AG04449 (cell line): ENCODE measurements around the gene CAMK2N1.

Source experiments
- CTCF ChIA-PET: fragments of 350-600 bp; formaldehyde crosslinking; extraction: SDS; loops from one replicate; lab custom pipeline; 2021; ENCODE audit warnings: antibody characterized with exemption; lab: Yijun Ruan, JAX
- POLR2A ChIA-PET: fragments of 400-600, 350-600 bp; formaldehyde crosslinking; extraction: SDS; loops from one replicate; lab custom pipeline; 2020; ENCODE audit warnings: antibody characterized with exemption, inconsistent platforms; lab: Yijun Ruan, JAX
- DNase-seq: peaks from one replicate; pipeline ENCODE4 v3.0.0-alpha.2; 2010; ENCODE audit warnings: low read depth, low spot score
- H3K4me3 ChIP-seq: 2 replicates; pipeline ENCODE4 v1.5.1; 2011; ENCODE audit warnings: low read depth, mild to moderate bottlenecking, control low read depth, low read length
- CTCF ChIP-seq: IDR thresholded peaks from one replicate; pipeline ENCODE4 v1.5.1; 2011; ENCODE audit warnings: mild to moderate bottlenecking, moderate library complexity, low read length, control low read depth, inconsistent platforms; ENCODE audit not compliant: insufficient read depth; ENCODE audit errors: missing control alignments

The CAMK2N1 gene

GRCh38 chr1:20478057-20478635 is 7.9 kb downstream of the CAMK2N1 start:
- TF ChIP-seq CTCF = no peak
- no peak for DNase-seq
- no peak overlapping the region for H3K4me3 ChIP-seq
- POLR2A ChIA-PET = no interaction called here
- CTCF ChIA-PET = interaction anchor here (3.0 to 11.5 kb wide), 2 partner anchors 16 to 265 kb away, joined by 15 to 98 read pairs; no protein-coding TSS in a partner anchor

GRCh38 chr1:20477348-20478056 is 8.5 kb downstream of the CAMK2N1 start:
- H3K4me3 ChIP-seq = no peak overlapping the region
- ChIA-PET POLR2A (no interaction called here), CTCF (interaction anchor here (3.0 to 11.5 kb wide), 2 partner anchors 17 to 265 kb away, joined by 15 to 98 read pairs; no protein-coding TSS in a partner anchor)
- TF ChIP-seq CTCF = no peak
- no peak for DNase-seq

- POLR2A ChIA-PET = no interaction called here
- no peak for TF ChIP-seq CTCF
- H3K4me3 ChIP-seq = no peak overlapping the region
- CTCF ChIA-PET = interaction anchor here (11.5 kb wide), 1 partner anchor 18 kb away, joined by 98 read pairs; no protein-coding TSS in a partner anchor
- DNase-seq = no peak
Observed at GRCh38 chr1:20476265-20477038, 9.6 kb downstream of the CAMK2N1 start.

GRCh38 chr1:20474996-20475395 is 11.0 kb downstream of the CAMK2N1 start:
- no peak for DNase-seq
- ChIA-PET POLR2A (no interaction called here), CTCF (interaction anchor here (1.6 to 1.8 kb wide), 2 partner anchors 8 to 113 kb away, joined by 3 to 7 read pairs; no protein-coding TSS in a partner anchor)
- no peak overlapping the region for H3K4me3 ChIP-seq
- TF ChIP-seq CTCF = no peak

GRCh38 chr1:20474333-20474975 is 11.6 kb downstream of the CAMK2N1 start:
- TF ChIP-seq CTCF = no peak
- H3K4me3 ChIP-seq = no peak overlapping the region
- no peak for DNase-seq
- ChIA-PET CTCF (interaction anchor here (1.0 to 1.8 kb wide), 4 partner anchors 9 to 112 kb away, joined by 3 to 7 read pairs (median 4); no protein-coding TSS in a partner anchor), POLR2A (no interaction called here)
